ENCODE measurements around the gene OTOG.

Gene OTOG

GRCh38 chr11:17672469-17672868 lies 125.4 kb downstream of the OTOG start:
- DNase-seq: no peak

GRCh38 chr11:17673951-17674350 lies 126.9 kb downstream of the OTOG start:
- DNase-seq: no peak

GRCh38 chr11:17682848-17683247 lies 135.8 kb downstream of the OTOG start:
- no peak for DNase-seq

- DNase-seq: no peak
These were observed 136.5 kb downstream of the OTOG start for GRCh38 chr11:17683377-17684161.

DNA sequence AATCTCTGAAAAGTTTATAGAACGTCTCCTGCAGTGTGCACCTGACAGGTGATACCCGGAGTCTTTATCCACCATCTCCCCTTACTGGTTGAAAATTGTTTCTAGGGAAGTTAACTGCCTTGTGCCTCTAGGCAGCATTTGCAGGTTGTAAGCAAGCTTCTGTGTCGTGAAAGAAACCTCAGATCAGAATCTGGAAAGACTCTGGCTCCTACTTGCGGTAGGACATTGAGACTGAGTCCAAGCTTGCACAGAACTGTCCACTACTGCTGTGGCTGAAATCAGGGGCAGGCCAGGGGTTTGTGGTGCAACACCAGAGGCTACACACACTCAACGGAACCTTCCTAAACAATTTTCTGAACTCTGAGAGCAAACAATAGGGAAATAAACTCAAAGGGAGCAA lies 137.5 kb downstream of the OTOG start:
- DNase-seq: no peak

DNA sequence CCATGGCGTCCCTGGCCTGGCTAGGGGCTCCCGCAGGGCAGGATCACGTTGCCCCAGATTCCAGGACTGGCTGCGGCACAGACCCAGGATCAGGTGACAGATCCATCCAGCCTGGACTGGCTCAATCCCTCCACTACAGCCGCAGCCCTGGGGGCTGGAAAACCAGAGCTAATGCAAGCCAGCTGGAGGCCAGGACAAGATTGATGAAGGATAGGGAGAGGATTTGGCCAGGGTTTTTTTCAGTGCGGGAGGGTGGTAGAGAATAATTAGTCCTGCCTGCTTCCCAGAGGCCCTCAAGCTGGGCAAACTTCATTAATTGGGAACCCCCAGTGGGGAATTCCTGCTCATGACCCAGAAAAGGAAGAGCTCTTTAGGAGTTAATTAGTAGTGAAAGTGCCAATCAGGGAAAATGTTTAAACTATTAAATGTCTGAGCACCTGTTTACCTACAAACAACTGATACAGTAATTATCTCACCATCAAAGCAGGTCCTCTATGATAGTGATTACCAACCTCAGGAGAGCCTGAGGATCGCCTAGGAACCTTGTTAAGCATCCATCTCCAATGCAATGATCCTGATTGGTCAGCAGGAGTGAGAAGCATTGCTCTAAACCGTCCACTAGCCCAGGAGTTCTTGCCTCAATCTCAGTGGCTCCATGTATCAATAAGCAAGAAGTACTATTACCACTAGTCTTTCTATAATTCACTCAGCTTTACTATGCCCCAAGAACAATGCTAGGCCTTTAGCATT lies 139.3 kb downstream of the OTOG start:
- DNase-seq: no peak

GRCh38 chr11:17687946-17688670 lies 141.0 kb downstream of the OTOG start:
- no peak for DNase-seq

DNA sequence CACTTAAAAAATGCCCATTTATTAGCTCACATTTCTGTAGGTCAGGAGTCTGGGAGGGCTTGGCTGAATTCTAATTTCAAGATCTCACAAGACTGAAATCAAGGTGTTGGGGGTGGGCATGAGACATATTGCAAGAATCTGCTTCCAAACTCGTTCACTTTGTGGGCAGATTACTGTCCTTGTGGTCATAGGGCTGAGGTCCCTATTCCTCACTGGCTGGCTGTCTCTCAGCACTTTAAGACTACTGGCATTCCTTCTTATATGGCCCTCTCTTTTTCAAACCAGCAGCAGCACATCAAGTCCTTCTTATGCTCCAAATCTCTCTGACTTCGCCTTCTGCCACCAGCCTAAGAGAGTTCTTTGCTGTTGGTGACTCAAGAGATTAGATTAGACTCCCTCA lies 144.5 kb downstream of the OTOG start:
- no peak for DNase-seq

GRCh38 chr11:17691976-17692375 lies 144.9 kb downstream of the OTOG start:
- DNase-seq: no peak

- no peak for DNase-seq
These were observed 145.9 kb downstream of the OTOG start for GRCh38 chr11:17692931-17693330.

GRCh38 chr11:17693531-17693930 lies 146.5 kb downstream of the OTOG start:
- DNase-seq: no peak

- DNase-seq: no peak
These were observed 147.5 kb downstream of the OTOG start for GRCh38 chr11:17694494-17695110.

DNA sequence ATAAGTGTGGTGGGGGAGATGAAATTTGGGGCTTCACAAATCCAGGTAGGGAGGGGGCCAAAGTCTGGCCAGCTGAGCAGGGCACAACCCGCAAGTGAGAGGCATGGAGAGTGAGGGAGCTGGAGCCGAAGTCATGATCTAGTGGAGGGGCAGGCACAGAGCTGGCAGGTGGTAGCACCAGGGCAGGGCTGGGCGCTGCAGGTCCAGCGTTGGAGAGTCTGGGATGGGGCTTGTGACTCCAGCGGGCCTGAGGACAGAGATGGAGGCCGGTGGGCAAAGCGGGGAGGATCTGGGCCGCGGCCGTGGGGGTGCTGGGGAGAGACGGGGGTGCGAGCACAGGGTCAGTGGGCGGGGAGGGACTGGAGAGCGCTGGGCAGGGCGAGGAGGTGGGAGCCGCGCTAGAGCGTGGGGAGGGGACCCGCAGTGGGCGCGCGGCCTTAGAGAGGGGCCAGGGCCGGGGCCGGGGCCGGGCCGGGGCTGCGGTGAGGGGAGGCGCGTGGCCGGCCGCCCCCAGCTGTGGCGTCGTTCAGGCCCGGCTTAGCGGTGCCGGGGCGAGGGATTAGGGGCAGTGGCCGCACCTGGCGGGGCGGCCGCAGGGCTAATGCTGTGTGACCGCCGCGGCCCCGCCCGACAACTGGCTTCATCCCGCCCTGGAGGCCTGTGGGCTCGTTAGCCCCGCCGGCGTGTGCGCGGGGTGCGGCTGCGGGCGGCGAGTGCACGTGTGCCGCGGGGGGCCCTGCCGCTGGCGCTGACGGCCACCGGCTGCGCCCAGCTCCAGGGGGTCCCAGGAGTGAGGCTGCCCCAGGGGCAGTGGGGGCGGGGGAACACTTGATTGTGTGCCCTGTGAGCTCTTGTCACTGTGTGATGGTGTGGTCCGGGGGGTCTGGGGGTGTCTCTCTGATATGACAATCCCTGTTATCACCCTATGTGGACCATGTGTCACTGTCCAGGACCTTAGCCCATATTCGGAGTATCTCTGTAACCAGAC lies 148.7 kb downstream of the OTOG start:
- no peak for DNase-seq

DNA sequence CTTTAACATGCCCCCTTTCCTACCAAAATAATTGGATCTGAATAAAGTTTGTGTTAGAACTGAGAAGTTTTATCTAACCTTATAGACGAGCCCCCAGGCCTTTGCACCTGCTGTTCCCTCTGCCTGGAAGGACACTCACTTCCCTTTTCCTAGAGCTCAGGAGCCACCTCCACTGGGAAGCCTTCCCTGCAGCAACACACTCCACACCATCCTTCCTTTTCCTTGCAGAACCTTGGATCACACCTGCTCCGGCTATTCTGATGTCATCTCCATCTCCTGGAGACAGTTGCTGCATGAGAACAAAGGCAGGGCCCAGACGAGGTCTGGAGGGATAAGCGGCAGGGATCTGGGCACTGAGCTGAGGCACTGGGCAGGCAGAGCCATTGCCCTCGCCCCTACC lies 149.7 kb downstream of the OTOG start:
- no peak for DNase-seq
